Erythroblast (primary cell): ENCODE results near the gene OSR1.

Experiments used
- GATA1 ChIP-seq: IDR thresholded peaks from 2 replicates; pipeline ENCODE4 v1.6.1; 2011; ENCODE audit warnings: low read depth, mild to moderate bottlenecking, control low read depth, low read length, moderate library complexity
- POLR2A ChIP-seq: IDR thresholded peaks from 2 replicates; pipeline ENCODE4 v1.6.1; 2011; ENCODE audit warnings: mild to moderate bottlenecking, low read length

DNA sequence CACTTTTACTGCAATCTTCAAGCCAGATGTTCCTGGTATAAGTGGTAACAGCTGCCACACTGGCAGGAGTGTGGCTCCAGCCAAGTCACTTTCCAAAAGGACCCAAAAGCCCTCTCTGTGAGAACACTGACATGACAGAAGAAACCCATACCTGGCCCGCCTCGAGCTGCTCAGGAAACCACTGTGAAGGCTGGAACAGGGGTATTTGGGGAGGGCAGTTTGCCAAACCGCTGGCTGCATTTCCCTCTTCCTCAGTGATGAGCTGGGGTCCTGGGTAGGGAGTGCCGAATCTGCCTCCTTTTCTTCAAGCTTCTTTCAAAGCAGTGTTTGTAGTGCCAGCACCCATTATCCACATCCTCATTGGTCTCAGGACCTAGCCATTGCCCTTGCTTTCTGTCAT lies 10.3 kb upstream of the OSR1 start:
- TF ChIP-seq POLR2A (no peak), GATA1 (no peak)
